ENCODE data around the gene OBP2A.

Gene OBP2A

DNA sequence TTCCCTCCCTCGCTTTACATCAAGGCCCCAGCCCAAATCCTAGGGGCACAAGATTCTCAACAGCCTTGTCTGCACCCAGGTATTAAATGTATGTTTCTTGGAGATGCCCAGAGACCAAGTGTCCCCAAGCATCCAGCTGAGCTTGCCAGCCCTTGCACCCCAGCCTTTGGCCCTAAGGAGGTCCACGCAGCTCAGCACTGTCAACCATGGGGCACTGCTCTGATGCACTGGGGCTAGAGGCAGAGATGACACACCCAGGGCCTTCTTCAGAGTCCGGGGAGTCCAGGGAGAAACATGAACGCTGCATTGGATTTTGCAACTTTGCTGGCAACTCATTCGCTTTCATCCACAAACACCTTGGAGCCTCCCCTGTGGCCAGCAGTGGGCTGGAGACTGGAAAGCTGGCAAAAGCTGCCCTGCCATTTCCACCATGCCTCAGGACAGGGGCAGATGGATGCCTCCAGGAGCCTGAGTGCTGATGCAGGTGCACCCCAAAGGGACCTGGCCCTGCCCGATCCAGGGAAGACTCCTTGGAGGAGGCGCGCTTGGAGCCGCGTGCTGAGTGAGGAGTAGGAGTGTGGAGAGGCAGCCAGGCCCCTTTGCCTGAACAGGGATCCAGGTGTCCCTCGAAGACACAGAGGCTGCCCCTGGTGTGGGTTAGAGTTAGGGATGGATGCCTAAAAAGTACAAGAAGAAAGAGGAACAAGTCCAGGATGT is 34.9 kb downstream of the OBP2A start:
- no peak for DNase-seq

DNA sequence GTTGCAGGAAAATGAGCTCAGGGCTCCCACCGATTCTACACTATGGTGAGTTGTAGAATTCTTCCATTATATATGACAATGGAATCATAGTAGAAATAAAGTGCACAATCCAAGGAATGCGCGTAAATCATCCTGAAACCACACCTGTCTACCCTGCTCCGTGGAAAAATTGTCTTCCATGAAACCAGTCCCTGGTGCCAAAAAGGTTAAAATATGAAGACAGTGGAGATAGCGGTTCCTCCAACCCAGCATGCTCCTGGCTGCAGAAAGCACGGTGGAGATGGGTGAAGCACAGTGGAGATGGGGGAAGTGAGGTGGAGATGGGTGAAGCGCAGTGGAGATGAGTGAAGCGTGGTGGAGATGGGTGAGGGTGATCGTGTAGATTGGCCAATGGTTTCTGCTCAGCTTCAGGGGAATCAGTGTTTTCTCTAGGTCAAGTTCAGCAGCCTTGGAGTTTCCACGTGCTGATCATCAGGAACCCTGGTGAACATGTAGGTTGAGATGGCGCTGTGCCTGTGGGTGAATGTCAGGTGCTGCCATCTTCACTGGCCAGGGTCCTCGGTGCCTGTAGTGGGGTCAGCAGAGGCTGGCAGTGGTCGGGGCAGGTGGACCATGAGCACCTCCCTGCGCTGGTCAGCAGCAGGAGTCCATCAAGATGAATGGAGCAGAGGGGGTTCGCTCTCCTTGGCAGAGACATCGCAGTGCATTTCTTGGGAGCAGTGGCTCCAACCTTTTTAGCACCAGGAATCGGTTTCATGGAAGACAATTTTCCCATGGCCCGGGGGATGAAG is 35.9 kb downstream of the OBP2A start:
- DNase-seq: no peak

DNA sequence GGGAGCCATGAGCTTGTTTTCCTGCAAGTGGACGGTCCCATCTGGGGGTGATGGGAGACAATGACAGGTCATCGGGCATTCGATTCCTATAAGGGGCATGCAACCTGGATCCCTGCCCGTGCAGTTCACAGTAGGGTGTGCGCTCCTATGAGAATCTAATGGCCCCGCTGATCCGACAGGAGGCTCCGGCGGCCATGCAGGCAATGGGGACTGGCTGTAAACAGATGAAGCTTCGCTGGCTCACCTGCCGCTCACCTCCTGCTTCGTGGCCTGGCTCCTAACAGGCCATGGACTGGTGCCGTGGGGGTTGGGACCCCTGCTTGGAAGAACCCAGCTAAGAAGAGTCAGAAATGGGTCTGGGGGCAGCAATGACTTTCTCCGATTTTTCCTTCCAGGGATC is 36.6 kb downstream of the OBP2A start:
- DNase-seq: no peak

DNA sequence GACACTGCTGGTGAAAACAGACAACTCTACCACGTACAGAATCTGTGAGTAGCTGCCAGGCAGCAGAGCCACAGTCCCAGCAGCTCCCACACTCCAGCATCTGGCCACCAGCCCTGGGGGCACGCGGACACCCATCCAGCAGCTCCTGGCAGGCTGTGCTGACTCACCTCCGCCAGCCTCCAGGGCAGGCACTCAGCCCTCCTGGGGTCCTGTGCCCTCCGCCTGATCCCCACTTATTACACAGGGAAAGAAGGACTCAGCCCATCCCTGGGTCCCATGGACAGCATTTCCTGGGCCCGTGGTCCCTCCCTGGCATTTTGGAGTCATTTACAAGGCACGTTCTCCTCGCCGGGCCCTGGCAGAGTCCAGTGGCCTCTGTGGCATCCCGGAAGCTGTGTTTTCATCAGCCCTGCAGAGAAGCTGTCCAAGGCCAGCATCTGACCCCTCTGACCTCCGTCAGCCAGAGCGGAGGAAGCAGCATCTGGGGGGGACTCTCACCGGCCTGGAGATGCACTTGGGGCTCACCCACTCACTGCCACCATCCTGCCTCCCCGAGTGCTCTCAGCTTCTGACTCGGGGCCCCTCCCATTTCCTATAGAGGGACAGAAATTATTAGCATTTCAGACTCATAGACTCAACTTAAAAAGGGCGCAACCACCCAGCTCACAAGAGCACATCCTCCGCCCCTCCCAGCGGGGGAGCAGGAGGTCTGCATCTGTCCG is 37.2 kb downstream of the OBP2A start:
- no peak for DNase-seq

DNA sequence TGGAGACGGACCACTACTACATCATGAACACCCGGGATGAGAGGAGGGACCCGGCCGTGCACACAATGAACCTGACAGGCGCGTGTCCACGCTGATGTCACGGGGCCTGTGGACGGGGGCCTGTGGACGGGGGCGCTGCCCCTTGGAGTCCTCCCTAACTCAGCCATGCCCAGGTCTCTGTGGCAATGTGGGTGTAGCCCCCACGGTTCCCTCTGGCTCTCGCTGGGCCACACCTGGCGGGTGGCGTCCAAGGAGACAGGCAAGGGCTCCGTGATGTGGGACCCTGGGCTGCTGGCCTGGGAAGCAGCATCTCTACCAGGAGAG is 37.7 kb downstream of the OBP2A start:
- DNase-seq: no peak

- DNase-seq: no peak
These were observed 38.4 kb downstream of the OBP2A start for GRCh38 chr9:135584371-135584770.

DNA sequence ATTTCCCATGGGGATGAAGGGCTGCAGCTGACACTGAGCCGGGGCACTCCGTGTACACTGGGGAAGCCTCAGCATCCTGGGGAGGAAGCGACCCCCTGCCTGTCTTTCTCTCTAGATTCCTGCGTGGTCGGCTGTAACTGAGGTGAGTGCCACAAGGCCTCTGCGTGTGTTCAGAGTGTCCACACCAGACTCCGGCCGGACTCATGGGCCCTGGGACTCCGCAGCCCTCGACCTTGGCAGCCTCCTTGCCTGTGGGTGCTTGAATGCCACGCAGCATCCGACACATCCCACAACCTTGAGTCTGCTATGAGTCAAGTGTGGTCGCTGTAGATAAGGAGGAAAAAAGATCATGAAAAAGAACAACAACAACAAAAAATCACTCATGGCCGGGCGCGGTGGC is 39.0 kb downstream of the OBP2A start:
- no peak for DNase-seq

- DNase-seq: peak; percentile 6
These were observed 40.7 kb downstream of the OBP2A start for GRCh38 chr9:135586601-135587109.

DNA sequence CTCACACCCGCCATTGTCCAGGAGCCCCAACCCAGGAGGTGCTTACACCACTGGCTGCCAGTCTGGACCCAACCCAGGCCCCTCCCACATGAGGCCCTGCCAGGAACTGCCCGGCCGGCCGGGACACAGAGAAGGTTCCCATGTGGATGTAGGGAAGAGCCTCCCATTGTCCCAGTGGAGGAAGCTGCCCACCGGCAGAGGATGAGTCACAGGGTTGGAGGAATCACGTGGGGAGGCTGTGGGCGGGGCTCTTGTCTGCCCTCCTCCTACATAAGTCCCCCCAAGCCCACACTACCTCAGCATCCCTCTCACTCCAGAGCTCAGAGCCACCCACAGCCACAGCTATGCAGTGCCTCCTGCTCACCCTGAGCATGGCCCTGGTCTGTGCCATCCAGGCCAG is 41.7 kb downstream of the OBP2A start:
- DNase-seq: no peak

- no peak for DNase-seq
These were observed 42.4 kb downstream of the OBP2A start for GRCh38 chr9:135588371-135588770.

- DNase-seq: no peak
These were observed 43.1 kb downstream of the OBP2A start for GRCh38 chr9:135588886-135589595.

DNA sequence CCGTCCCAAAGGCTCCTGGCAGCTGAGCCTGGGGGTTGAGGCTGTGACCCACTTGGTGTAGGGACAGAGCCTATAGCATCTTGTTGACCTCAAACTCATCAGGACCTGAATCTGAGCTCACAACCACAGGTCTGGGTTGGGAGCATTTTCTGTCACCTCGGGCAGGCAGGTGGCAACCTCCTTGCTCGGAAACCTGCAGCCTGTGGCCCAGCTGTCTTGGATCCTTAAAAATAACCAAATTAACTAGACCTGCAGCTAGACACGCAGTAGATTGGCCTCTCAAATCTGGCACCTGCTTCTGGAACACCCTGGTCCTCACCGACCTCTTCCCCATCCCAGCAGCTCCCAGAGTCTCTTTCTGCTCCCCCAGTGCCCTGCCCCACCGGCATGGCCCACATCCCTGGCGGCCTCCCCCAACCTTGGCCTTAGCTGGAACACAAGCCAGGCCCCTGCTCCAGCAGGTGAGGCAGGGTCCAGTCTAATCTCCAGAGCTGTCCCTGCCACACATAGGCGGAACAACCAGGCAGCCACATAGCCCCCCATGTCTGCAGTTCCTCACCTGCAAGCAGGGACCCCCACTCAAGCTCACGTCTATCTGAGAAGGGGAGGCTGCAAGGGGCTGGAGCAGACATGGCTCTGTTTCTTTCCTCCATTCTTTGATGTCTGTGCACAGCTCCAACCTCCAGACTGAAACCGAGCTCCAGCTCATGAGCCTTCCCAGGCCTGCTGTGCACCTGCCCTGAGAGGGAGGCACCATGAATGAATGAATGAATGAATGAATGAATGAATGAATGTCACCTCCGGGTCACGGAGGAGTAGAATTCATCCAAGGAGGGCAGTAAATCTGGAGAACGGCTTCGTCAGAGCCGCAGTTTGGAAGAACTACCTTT is 43.9 kb downstream of the OBP2A start:
- peak; percentile 9 for DNase-seq

GRCh38 chr9:135590486-135591079 is 44.7 kb downstream of the OBP2A start:
- no peak for DNase-seq

GRCh38 chr9:135591506-135592330 is 45.8 kb downstream of the OBP2A start:
- peak; percentile 4 for DNase-seq

- peak; percentile 9 for DNase-seq
These were observed 46.3 kb downstream of the OBP2A start for GRCh38 chr9:135592331-135592590.

DNA sequence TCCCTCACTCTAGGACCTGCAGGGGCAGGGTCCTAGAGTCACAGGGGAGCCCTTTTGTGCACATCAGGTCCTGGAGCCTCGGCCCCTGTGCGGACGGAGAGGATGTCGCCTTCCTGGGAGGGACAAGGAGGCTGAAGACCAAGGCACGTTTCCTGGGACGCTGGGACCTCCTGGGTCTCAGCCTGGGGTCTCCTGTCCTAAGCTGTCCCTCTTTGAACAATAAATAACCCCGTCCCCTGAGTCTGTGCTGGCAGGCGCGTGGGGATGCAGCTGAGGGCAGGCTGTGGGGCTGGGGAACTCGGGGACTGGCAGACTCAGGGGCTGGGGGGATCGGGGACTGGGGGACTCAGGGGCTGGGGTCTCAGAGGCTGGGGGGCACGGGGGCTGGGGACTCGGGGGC is 46.7 kb downstream of the OBP2A start:
- no peak for DNase-seq

GRCh38 chr9:135596211-135596610 is 50.3 kb downstream of the OBP2A start:
- no peak for DNase-seq

Measured in activated T-cell treated with anti-CD3 and anti-CD28 coated beads, Interleukin-2, amount 50 U/mL, for 1 hour (primary cell).